ENCODE data around the gene HMMR.
"Not testable (repeated sequence)": the region's sequence is repeated elsewhere in the genome, so short reads cannot be mapped to it uniquely, and the experiment has no call there.

Gene HMMR

DNA sequence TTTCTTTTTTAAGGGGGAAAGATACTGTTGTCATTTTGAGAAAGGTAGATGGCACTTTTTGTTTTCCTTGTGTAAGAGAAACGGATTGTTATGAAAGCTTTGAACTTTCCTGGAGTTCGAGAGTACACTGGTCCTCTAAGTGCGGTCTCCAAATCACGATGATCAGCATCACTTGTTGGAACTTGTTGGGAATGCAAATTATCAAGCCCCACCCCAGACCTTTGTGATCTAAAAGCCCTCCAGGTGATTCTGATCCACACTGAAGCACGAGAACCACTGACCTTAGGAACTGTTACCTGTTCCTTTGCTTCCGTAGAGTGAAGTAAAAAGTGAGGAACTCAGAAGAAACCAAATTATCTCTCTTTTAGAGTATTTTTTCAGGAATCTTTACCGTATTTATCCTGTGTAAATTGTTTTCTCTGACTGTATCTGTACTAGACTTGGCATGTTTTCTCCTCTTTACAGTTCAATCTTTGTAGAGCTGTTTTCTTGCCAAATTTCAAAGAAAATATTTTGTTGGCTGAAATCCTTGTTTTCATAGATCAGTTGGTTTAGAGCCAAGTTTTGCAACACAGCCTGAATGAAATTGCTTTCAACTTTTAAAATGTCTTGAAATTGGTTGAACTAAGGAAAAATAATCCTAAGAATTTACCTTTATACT, 49.0 kb downstream of the HMMR start:
- no peak for DNase-seq

DNA sequence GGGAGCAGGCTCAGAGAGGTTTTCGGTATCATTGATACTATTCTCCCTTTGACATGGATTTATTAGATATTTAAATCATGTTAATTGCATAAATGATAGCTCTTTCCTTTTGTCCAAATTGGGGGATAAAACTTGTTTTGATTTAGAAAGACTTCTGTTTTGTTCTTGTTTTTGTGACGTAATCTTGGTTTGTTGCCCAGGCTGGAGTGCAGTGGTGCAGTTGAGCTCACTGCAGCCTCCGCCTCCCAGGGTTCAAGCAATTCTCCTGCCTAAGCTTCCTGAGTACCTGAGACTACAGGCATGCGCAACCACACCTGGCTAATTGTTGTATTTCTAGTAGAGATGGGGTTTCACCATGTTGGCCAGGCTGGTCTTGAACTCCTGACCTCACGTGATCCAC, 52.1 kb downstream of the HMMR start:
- DNase-seq: no peak

DNA sequence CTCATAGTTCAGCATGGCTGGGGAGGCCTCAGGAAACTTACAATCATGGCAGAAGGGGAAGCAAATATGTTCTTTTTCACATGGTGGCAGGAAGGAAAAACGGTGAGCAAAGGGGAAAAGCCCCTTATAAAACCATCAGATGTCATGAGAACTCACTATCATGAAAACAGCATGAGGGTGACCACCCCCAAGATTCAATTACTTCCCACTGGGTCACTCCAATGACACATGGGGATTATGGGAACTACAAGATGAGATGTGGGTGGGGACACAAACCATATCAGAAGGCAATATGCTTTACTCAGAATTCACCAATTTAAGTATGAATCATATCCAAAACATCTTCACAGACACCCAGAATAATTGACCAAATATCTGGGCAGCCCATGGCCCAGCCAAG, 64.7 kb downstream of the HMMR start:
- no peak for DNase-seq

DNA sequence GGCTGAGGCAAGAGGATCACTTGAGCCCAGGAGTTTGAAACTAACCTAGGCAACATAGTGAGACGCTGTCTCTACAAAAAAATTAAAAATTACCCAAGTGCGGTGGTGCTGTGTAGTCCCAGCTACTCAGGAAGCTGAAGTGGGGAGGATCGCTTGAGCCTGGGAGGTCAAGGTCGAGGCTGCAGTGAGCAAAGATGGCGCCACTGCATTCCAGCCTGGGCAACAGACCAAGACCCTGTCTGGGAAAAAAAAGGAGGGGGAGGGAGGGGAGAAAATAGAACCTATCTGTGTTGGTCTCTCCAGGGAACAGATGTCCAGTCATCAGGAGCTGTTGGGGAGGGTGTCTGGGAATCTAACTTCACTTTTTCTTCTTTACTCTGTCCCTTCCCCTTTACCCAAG, 69.3 kb downstream of the HMMR start:
- DNase-seq: no peak

DNA sequence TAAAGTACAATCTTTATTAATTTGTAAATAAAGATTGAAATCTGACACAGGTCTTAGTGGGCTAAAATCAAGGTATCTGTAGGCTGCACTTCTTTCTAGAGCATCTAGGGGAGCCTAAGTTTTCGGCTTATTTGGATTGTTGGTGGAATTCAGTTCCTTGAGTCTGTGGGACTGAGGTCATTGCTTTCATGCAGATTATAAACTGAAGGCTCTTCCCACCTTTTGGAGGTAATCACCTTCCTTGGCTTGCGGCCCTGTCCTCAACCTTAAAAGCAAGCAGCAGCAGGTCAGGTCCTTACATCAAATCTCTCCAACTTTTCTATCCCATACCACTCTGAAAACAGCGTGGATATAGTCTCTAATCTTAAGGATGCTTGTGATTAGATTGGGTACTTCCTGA, 70.8 kb downstream of the HMMR start:
- no peak for DNase-seq

DNA sequence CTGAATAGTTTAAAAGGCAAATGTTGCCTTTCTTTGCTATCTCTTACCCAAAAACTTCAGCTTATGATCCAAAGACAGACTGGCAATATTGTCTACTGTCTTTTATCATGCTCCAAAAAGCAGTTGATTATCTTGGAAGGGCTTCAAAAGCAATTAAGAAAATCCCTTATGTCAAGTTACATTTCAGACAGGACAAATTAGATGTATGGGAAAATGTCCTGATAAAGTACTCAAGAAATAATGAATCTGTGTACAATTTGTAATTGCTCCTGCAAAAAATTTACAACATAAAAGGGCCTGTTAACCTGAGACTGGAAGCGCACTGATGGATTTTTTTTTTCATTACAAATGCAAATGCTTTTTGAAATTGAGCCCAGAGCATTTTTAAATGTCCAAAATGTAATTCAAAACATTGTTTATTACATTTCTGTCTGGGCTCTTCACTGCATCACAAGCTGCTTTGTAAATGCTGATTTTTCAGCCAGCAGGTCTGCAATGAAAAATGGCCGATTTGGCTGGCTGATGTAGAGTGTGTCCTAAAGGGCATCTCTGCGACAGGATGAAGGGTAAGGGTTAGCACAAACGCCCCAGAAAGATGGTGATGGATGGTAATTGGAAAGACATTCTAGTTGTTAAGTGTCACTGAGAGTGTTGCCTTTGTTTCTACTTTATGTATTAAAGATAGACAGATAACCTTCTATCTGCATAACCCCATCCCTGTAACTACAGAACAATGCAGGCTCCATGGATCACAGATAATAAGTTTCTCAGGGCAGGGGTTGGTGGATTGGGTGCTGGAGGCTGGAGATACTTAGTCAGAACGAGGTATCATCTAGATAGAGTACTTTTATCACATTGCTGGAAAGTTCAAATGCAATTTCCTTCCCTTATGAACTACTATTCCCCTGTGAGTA, 72.0 kb downstream of the HMMR start:
- no peak for DNase-seq

DNA sequence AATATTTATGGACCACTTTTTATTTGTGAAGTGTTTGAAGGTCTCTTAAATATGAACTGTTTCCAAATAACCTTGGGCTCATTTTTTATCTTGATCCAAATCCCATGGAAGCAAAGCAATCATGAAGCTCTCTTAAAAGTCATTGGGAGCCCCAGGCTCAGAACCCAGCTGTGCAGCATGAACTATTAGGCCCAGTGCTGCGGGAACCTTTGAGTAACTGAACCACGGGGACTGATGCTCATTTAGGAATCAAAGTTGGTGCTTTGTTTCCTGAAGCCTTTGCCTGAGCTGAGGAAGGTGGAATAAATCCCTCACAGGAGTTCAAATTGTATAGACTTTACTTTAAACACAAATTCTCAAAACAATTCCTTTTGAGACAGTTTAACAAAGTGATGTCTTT, 72.8 kb downstream of the HMMR start:
- no peak for DNase-seq

DNA sequence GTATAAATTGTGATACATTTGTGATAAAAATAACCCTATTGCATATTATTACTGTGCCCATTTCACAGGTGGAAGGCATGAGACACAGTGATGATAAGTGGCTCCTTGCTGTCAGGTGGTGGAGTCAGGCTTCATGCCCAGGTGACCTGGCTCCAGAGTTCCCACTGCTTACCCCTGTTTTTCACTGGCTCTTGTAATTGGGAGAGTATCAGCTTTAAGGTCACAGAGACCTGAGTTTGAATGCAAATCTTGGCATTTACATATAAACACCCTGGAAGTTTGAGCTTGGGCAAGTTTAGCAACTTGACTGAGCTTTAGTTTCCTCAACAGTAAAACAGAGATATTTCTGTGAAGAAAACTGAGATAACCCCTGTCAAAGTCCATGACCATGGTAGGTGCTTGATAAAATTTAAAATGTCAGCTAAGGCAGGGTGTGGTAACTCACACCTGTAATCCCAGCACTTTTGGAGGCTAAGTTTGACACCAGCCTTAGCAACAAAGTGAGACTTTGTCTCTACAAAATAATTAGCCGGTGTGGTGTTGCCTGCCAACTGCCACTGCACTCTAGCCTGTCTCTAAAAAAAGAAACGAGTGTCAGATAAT, 74.2 kb downstream of the HMMR start:
- no peak for DNase-seq

DNA sequence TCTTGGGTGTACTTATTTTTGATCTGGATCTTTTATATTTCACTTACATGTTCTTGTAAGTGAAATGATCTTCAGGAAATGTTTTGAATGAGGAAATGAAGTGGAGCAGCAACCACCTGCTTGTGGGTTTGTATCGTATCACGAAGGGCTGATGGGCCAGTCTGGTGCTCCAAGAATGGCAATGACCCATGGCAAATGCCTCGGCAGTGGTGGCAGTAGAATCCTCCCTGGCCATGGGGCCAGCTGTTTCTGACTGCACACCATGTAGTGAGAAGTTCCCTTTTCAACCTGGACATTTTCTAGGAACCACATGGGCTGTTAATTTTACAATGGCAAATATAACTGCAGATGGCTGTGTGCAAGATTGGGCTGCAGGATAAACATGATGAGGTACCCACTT, 74.9 kb downstream of the HMMR start:
- DNase-seq: no peak

DNA sequence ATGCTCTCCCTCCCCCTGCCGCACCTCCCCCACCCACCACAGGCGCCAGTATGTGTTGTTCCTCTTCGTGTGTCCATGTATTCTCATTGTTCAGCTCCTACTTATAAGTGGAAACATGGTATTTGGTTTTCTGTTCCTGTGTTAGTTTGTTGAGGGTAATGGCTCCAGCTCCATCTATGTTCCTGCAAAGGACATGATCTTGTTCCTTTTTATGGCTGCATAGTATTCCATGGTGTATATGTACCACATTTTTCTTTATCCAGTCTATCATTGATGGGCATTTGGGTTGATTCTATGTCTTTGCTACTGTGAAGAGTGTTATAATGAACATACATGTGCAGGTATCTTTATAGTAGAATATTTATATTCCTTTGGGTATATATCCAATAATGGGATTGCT, 76.0 kb downstream of the HMMR start:
- DNase-seq: not testable (repeated sequence)

DNA sequence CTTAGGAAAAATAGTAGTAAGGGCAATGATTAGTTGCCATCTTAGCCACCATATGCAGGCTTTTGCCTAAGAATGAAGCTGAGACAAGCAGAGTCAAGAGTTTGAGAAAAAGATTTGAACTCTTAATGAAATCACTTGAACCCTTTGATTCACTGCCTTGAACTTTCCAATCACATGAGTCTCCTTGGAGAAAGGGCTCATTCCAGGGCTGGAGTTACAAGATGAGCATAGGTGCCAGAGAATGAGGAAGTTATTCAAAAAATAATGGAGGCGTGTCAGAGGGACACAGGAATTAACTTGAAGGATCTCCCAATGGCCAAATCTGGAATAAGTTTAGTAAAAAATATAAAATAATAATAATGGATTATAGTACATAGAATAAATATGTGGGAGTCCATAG, 80.3 kb downstream of the HMMR start:
- no peak for DNase-seq

Measured in CD4-positive, alpha-beta T cell treated with Interleukin-17A for 1 hour (primary cell).